Bladder microvascular endothelial cell (primary cell): ENCODE data around the gene DMRTC1. TPM values are rescaled to one million over a fixed set of nuclear protein-coding genes. Genes with fewer than 3 reads are reported as not detected.

ENCODE experiments used
- total RNA-seq: library from RNA; depleted of rRNA; stranded (reverse); fragments of >200 nt; gene quantifications from 2 replicates; pipeline ENCODE4 v1.2.3, GENCODE V29; 2014

Gene DMRTC1, protein sequence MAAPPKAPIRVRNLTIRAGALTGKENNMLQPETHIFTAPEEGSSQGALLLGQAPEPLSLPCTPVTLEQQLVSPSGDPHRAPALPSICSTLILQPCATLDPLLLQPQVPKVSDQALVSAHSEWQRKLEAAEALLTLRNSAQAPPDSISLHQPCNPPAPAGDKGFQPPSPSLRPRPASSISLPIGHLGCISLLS
- total RNA-seq, result not detected in 2 replicates

GRCh38 chrX:72943819-72944169 is at the start of gene DMRTC1:
Gene DMRTC1, minus strand, starts transcription at chrX:72943837. Its CDS starts 68,143 bp downstream, at chrX:72875694.

DNA sequence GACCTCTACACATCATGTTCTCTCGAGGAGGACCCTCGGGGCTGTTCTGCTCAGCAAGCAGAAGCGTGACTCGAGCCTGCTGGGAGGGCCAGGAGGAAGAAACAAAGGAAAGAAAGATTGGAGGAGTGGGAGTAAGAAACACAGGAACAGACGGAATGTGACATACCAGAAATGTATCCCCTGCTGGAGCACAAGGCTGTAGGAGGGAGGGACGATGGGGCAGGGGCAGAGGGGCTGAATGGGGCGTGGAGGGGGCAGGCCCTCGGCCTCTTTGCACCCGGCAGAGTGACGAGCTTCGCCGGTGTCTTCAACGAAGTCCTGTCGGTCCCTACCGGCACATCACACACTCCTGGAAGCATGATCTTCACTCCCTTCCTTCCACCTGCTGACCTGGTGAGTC is 5.7 kb downstream of the DMRTC1 start, which contains the start of gene FAM236A:
FAM236A (plus strand) TSS at position 301 of the 400 bp plus-strand sequence; CDS start at position 358, 57 bp downstream.

DNA sequence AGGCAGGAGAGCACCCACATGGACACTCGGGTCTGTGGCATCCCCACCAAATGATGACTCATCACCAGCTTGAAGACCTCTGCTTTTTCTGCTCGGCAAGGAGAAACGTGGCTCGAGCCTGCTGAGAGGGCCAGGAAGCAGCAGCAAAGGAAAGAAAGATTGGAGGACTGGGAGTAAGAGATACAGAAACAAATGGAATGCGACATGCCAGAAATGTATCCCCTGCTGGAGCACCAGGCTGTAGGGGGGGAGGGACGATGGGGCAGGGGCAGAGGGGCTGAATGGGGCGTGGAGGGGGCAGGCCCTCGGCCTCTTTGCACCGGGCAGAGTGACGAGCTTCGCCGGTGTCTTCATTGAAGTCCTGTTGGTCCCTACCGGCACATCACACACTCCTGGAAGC is 31.3 kb downstream of the DMRTC1 start, which contains the start of gene FAM236C:
FAM236C (plus strand) TSS at position 301 of the 400 bp plus-strand sequence. CDS start 100 bp downstream, outside the sequence.

Other genes with a start within 250 kb of the DMRTC1 start
- gene PHKA1, start 229.5 kb downstream of the DMRTC1 start, total RNA-seq, result 1.9 and 7.4 TPM in 2 replicates
- not detected in 2 replicates for gene DMRTC1B, start 166.9 kb downstream of the DMRTC1 start, total RNA-seq
- not detected in 2 replicates for gene FAM236B, start 161.2 kb downstream of the DMRTC1 start, total RNA-seq
- not detected in 2 replicates for gene FAM236D, start 135.6 kb downstream of the DMRTC1 start, total RNA-seq
- gene FAM236C, start 31.2 kb downstream of the DMRTC1 start, total RNA-seq, result not detected in 2 replicates
- not detected in 2 replicates for gene FAM236A, start 5.6 kb downstream of the DMRTC1 start, total RNA-seq
- not detected in 2 replicates for gene PABPC1L2B, start 59.1 kb upstream of the DMRTC1 start, total RNA-seq
- not detected in 2 replicates for gene PABPC1L2A, start 135.7 kb upstream of the DMRTC1 start, total RNA-seq